Measurements from ENCODE around the gene ADRB2. TPM values are rescaled to one million over a fixed set of nuclear protein-coding genes. Genes with fewer than 3 reads are reported as not detected.

The ADRB2 gene
- total and polyA plus RNA-seq, 8 donors, result 0.70 to 14.2 (median 1.6) TPM

GRCh38 chr5:148858106-148858505 lies 31.7 kb downstream of the ADRB2 start:
- Histone ChIP-seq H3K27me3 (no peaks in the 10 kb centered on the region), H3K9me3 (no peaks in the 10 kb centered on the region), H3K4me1 (peaks cover 0 to 34% of the 10 kb centered on the region in 2 donors), H3K36me3 (no peaks in the 10 kb centered on the region), H3K4me3 (no peak overlapping the region), H3K27ac (no peak overlapping the region)
- intact Hi-C loops (cut with DNase I), result no loop called here
- TF ChIP-seq CTCF (IDR thresholded peaks at IDR 0.05), result no peak
- DNase-seq, result no peak
- ATAC-seq, result no peak

GRCh38 chr5:148858547-148858946 lies 32.1 kb downstream of the ADRB2 start:
- H3K4me1 ChIP-seq, result peaks cover 0 to 34% of the 10 kb centered on the region in 2 donors
- H3K27ac ChIP-seq, result no peak overlapping the region
- intact Hi-C loops (cut with DNase I), result no loop called here
- no peak for ATAC-seq
- no peaks in the 10 kb centered on the region for H3K36me3 ChIP-seq
- no peak for TF ChIP-seq CTCF (IDR thresholded peaks at IDR 0.05)
- no peaks in the 10 kb centered on the region for H3K27me3 ChIP-seq
- DNase-seq, result no peak
- no peaks in the 10 kb centered on the region for H3K9me3 ChIP-seq
- H3K4me3 ChIP-seq, result no peak overlapping the region

- TF ChIP-seq CTCF (IDR thresholded peaks at IDR 0.05), result no peak
These were observed 33.3 kb downstream of the ADRB2 start for GRCh38 chr5:148859703-148860102.

GRCh38 chr5:148860599-148860998 lies 34.2 kb downstream of the ADRB2 start:
- H3K4me1 ChIP-seq, result peaks cover 4 to 35% of the 10 kb centered on the region in 2 donors
- intact Hi-C loops (cut with DNase I), result no loop called here
- no peaks in the 10 kb centered on the region for H3K9me3 ChIP-seq
- no peaks in the 10 kb centered on the region for H3K36me3 ChIP-seq
- ATAC-seq (no peak), DNase-seq (no peak)
- peak overlapping the region in 1 of 2 donors; percentile 13 for H3K27ac ChIP-seq
- H3K27me3 ChIP-seq, result no peaks in the 10 kb centered on the region
- TF ChIP-seq CTCF (IDR thresholded peaks at IDR 0.05), result no peak
- no peak overlapping the region for H3K4me3 ChIP-seq

More at GRCh38 chr5:148859703-148860102, 33.3 kb downstream of the ADRB2 start:
- H3K9me3 ChIP-seq, result no peaks in the 10 kb centered on the region
- no peaks in the 10 kb centered on the region for H3K36me3 ChIP-seq
- DNase-seq, result no peak
- H3K27me3 ChIP-seq, result no peaks in the 10 kb centered on the region
- intact Hi-C loops (cut with DNase I), result no loop called here
- H3K4me1 ChIP-seq, result peaks cover 4 to 39% of the 10 kb centered on the region in 2 donors
- no peak for ATAC-seq
- no peak overlapping the region for H3K4me3 ChIP-seq
- peak overlapping the region in 1 of 2 donors; percentile 13 for H3K27ac ChIP-seq

GRCh38 chr5:148861088-148861487 lies 34.7 kb downstream of the ADRB2 start:
- DNase-seq (no peak), ATAC-seq (no peak)
- H3K36me3 ChIP-seq, result no peaks in the 10 kb centered on the region
- H3K4me3 ChIP-seq, result no peak overlapping the region
- H3K9me3 ChIP-seq, result no peaks in the 10 kb centered on the region
- TF ChIP-seq CTCF (IDR thresholded peaks at IDR 0.05), result no peak
- peak overlapping the region in 1 of 2 donors; percentile 13 for H3K27ac ChIP-seq
- no peaks in the 10 kb centered on the region for H3K27me3 ChIP-seq
- intact Hi-C loops (cut with DNase I), result no loop called here
- H3K4me1 ChIP-seq, result peaks cover 4 to 30% of the 10 kb centered on the region in 2 donors

All from left lung (tissue), 10 donors.